ENCODE measurements around the gene SEC22A.

DNA sequence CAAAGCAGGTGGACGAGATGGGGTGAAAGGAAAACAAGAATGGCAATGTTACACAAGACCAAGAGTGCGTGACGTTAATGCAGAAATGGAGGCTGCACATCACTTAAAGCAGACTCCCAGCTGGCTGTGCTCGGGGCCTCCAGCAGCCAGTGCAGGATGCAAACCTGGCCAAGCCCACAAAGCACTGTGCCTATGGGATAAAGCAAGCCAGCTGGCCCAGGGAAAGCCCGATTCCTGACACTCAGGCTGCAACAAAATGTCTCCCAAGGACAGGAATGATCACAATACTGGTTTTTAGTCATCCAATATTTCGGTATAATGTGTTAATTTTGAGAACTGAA, 86.2 kb downstream of the SEC22A start:
- TF ChIP-seq, protein P1, sequence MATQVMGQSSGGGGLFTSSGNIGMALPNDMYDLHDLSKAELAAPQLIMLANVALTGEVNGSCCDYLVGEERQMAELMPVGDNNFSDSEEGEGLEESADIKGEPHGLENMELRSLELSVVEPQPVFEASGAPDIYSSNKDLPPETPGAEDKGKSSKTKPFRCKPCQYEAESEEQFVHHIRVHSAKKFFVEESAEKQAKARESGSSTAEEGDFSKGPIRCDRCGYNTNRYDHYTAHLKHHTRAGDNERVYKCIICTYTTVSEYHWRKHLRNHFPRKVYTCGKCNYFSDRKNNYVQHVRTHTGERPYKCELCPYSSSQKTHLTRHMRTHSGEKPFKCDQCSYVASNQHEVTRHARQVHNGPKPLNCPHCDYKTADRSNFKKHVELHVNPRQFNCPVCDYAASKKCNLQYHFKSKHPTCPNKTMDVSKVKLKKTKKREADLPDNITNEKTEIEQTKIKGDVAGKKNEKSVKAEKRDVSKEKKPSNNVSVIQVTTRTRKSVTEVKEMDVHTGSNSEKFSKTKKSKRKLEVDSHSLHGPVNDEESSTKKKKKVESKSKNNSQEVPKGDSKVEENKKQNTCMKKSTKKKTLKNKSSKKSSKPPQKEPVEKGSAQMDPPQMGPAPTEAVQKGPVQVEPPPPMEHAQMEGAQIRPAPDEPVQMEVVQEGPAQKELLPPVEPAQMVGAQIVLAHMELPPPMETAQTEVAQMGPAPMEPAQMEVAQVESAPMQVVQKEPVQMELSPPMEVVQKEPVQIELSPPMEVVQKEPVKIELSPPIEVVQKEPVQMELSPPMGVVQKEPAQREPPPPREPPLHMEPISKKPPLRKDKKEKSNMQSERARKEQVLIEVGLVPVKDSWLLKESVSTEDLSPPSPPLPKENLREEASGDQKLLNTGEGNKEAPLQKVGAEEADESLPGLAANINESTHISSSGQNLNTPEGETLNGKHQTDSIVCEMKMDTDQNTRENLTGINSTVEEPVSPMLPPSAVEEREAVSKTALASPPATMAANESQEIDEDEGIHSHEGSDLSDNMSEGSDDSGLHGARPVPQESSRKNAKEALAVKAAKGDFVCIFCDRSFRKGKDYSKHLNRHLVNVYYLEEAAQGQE (IDR thresholded peaks at IDR 0.05; ENCODE audit: insufficient replicate concordance, low read depth), result no peak
- TF ChIP-seq, protein P2, sequence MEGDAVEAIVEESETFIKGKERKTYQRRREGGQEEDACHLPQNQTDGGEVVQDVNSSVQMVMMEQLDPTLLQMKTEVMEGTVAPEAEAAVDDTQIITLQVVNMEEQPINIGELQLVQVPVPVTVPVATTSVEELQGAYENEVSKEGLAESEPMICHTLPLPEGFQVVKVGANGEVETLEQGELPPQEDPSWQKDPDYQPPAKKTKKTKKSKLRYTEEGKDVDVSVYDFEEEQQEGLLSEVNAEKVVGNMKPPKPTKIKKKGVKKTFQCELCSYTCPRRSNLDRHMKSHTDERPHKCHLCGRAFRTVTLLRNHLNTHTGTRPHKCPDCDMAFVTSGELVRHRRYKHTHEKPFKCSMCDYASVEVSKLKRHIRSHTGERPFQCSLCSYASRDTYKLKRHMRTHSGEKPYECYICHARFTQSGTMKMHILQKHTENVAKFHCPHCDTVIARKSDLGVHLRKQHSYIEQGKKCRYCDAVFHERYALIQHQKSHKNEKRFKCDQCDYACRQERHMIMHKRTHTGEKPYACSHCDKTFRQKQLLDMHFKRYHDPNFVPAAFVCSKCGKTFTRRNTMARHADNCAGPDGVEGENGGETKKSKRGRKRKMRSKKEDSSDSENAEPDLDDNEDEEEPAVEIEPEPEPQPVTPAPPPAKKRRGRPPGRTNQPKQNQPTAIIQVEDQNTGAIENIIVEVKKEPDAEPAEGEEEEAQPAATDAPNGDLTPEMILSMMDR (IDR thresholded peaks at IDR 0.05; ENCODE audit: insufficient read depth, low read length), result no peak
- TF ChIP-seq POLR2AphosphoS5 (IDR thresholded peaks at IDR 0.05; ENCODE audit: low read depth) (no peak), GABPA (IDR thresholded peaks at IDR 0.05; ENCODE audit: low read depth) (no peak)
